Right lobe of liver (tissue), 4 donors: ENCODE measurements around the gene ARHGEF1.

ENCODE experiments used
- POLR2A ChIP-seq: fragments of 450-650 bp; IDR thresholded peaks from one replicate; pipeline ENCODE4 v1.6.1; 2017; ENCODE audit warnings: antibody characterized with exemption, mild to moderate bottlenecking
- TF ChIP-seq, protein P1 (sequence below), 4 donors: fragments of 200-600 bp in 3 of 4; fragments of 450-650 bp in 1 of 4; IDR thresholded peaks; one replicate each; pipeline versions ENCODE4 v1.5.1 to v1.8.0; 2016 to 2022; ENCODE audit warnings: antibody characterized with exemption in 4 of 4, mild to moderate bottlenecking in 2 of 4
- donor health status: DM: no; HTN: no; CAD: no.
- donor health status: DM: no; HTN: no; CAD: no.
- donor health status: DM: no; HTN: yes; CAD: no.

GRCh38 chr19:41922585-41922984 is 39.6 kb downstream of the ARHGEF1 start:
- TF ChIP-seq, protein P1, sequence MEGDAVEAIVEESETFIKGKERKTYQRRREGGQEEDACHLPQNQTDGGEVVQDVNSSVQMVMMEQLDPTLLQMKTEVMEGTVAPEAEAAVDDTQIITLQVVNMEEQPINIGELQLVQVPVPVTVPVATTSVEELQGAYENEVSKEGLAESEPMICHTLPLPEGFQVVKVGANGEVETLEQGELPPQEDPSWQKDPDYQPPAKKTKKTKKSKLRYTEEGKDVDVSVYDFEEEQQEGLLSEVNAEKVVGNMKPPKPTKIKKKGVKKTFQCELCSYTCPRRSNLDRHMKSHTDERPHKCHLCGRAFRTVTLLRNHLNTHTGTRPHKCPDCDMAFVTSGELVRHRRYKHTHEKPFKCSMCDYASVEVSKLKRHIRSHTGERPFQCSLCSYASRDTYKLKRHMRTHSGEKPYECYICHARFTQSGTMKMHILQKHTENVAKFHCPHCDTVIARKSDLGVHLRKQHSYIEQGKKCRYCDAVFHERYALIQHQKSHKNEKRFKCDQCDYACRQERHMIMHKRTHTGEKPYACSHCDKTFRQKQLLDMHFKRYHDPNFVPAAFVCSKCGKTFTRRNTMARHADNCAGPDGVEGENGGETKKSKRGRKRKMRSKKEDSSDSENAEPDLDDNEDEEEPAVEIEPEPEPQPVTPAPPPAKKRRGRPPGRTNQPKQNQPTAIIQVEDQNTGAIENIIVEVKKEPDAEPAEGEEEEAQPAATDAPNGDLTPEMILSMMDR (IDR thresholded peaks at IDR 0.05), result no peak
- TF ChIP-seq POLR2A, result no peak
